Fibroblast of pulmonary artery (primary cell): Measurements from ENCODE around the gene DDAH1.

Experiments used
- DNase-seq: peaks from one replicate; pipeline ENCODE4 v3.0.0-alpha.2; 2010; ENCODE audit warnings: low read depth
- H3K4me3 ChIP-seq: replicated peaks from 2 replicates; pipeline ENCODE4 v1.5.1; 2011; ENCODE audit warnings: low read depth, mild to moderate bottlenecking, control low read depth, low read length, moderate library complexity
- TF ChIP-seq, protein P1 (sequence below): IDR thresholded peaks from 2 replicates; pipeline ENCODE4 v1.5.1; 2011; ENCODE audit warnings: mild to moderate bottlenecking, control low read depth, low read length, inconsistent platforms; ENCODE audit errors: missing control alignments

DDAH1 gene

DNA sequence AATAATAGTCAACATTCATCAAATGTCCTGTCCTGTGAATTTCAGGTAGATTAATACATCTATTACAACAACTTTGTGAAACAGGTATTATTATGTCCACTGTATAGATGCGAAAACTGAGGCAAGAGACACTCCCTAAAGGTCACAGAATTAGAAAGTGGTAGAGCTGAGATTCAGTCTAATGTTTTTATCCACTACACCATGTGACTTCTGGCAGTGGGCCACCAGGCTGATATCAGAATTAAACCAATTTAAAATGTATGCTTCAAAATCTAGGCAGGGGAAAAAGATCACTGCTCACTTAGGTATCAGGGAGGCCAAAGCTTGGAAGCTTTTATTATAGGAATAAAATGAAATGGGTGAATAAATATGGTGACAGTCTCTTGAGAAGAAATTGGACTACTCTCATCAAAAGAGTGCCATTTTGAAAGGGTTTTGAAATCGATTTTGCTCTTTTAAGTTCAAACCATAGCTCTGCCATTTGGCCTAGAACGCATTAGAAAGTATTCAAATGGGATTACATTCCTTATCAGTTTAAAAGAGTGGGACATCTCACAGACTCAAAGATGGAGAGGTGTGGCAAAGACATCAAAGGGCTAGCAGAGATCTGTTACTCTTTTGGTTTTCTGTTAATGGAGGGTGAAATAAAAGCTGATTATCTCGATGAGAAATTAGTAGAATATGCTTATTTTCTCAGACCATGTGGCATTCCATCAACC, 1.9 kb downstream of the DDAH1 start:
- H3K4me3 ChIP-seq = peak overlapping the region; percentile 75
- TF ChIP-seq, protein P1, sequence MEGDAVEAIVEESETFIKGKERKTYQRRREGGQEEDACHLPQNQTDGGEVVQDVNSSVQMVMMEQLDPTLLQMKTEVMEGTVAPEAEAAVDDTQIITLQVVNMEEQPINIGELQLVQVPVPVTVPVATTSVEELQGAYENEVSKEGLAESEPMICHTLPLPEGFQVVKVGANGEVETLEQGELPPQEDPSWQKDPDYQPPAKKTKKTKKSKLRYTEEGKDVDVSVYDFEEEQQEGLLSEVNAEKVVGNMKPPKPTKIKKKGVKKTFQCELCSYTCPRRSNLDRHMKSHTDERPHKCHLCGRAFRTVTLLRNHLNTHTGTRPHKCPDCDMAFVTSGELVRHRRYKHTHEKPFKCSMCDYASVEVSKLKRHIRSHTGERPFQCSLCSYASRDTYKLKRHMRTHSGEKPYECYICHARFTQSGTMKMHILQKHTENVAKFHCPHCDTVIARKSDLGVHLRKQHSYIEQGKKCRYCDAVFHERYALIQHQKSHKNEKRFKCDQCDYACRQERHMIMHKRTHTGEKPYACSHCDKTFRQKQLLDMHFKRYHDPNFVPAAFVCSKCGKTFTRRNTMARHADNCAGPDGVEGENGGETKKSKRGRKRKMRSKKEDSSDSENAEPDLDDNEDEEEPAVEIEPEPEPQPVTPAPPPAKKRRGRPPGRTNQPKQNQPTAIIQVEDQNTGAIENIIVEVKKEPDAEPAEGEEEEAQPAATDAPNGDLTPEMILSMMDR = no peak
- DNase-seq = no peak

DNA sequence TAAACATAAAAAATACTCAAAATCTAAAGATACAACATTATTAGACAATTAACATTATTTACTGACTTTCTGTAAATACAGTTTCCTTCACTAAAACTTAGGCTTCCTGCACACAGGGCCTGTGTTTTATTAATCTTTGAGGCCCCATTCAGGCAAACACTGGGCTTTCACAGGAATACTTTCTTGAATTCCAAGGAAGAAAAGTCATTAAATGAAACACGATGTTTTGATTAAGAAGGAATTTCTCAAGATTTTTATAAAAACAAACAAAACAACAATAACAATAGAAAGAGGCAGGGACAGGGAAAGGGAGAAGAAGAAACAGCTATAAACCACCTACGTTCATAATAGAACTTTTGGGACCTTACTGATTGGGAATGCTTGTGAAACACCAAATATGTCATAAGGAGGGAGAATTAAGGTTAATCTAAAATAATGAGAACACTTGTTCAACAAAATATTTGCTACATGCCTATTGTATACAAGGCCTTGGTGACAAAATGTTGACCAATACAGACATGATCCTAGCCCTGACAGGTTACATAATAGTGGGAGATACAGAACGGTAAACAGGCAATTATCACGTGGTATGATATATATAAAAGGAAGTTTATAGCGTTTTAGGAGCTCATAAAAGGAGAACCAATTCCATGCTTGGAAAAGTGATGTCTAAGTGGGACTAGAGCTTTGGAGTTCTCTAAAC, 3.6 kb downstream of the DDAH1 start:
- TF ChIP-seq, protein P1 = no peak
- DNase-seq = no peak
- no peak overlapping the region for H3K4me3 ChIP-seq

DNA sequence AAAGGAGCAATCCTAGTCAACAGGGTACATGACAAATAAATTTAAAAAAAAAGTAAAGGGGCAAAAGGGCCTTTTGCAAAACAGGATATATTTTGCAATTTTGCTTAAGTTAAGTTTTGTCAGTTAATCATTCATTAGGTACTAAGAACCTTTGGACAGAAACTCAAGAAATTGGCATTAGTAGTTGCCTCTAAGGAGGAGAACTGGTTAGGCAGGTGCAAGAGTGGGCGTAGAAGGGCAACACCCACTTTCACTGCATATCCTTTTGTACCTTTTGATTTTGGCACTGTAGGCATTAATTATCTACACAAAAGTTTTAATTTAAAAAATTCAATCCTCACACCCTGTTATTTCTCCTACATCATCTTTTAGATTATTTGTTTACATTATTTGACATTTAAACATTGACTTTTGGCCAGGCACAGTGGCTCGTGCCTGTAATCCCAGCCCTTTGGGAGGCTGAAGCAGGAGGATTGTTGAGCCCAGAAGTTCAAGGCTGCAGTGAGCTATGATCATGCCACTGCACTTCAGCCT, 4.3 kb downstream of the DDAH1 start:
- H3K4me3 ChIP-seq = no peak overlapping the region
- TF ChIP-seq, protein P1 = no peak
- DNase-seq = no peak

DNA sequence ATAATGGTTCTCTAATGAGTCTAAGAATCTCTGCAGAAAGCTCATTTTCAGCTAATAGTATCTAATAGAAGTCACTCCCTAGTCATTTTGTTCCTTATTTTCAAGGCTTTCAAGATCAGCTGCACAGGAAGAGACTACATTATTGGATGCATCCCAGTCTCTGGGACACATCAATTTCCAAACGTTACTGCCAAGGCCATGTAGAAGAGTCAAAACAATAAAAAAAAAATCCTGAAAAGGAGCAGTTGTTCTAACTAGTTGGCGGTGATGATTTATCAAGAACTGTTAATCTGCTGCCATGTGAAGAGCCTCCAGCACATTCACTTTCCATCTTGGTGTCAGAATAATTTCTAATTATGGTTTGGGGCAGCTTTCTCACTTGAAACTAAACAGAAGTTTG, 5.7 kb downstream of the DDAH1 start:
- DNase-seq = no peak
- no peak overlapping the region for H3K4me3 ChIP-seq
- TF ChIP-seq, protein P1 = no peak

DNA sequence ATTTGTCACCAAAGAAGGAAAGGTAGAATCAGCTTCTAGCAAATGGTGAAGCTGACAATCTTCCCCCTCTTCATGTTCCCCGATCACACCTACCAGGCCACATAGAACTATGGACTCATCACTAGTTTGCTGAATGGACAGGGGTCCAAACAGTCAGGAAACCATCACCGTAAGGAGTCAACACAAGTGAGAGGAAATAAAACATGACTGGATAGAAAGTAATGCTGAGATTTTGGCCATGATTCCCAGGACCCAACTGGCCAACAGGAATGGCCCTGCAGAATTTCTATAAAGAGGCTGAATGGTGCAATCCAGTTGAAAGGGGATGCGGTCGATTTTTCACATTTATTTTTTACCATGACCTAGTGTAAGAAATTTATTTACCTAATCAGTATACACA, 10.7 kb downstream of the DDAH1 start:
- no peak overlapping the region for H3K4me3 ChIP-seq
- DNase-seq = peak; percentile 16
- TF ChIP-seq, protein P1 = no peak

DNA sequence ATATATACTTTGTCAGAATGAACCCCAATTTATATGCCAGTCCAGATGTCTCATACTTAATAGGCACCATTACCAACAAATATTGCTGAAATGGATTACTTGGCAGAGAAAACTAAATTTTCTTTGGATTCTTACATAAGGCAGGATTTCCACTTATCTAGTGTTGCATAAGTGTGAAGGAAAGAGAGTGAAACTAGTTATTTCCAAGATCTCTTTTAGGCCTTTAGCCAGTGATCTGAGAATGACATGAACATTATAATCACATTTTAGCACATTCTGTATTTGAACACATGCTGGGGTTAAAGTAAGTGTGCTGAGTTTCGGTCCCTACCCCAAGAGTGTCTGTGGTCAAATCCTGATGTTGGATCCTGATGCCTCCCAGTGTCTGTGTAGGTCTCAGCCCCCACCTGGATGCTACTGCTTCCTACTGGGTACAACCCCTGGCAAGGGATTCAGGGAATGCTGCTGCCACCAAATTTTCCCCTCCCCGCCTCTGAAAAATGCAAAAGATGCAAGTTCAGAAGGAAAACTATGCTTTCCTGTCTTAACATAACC, 11.2 kb downstream of the DDAH1 start:
- peak; percentile 44 for DNase-seq
- H3K4me3 ChIP-seq = no peak overlapping the region
- TF ChIP-seq, protein P1 = no peak
